GM20000 (cell line): ENCODE results near the gene IGFLR1.

ENCODE experiments used
- DNase-seq: peaks from one replicate; pipeline ENCODE4 v3.0.0; 2012; ENCODE audit warnings: low spot score
- CTCF ChIP-seq: IDR thresholded peaks from 2 replicates; pipeline ENCODE4 v1.5.1; 2012; ENCODE audit warnings: mild to moderate bottlenecking, control low read depth; ENCODE audit errors: extremely low read depth, missing control alignments

The IGFLR1 gene

GRCh38 chr19:35751839-35752745, 9.8 kb upstream of the IGFLR1 start:
- no peak for DNase-seq
- no peak for TF ChIP-seq CTCF

GRCh38 chr19:35750167-35750566, 7.9 kb upstream of the IGFLR1 start:
- no peak for DNase-seq
- TF ChIP-seq CTCF = no peak

GRCh38 chr19:35748106-35749020, 6.1 kb upstream of the IGFLR1 start, which contains the start of gene LIN37:
TSS of gene LIN37 (plus strand) at chr19:35748576. CDS start at chr19:35748725, 149 bp downstream.
- TF ChIP-seq CTCF = no peak
- peak; percentile 94 for DNase-seq

- no peak for DNase-seq
- no peak for TF ChIP-seq CTCF
Observed at GRCh38 chr19:35746531-35746930, 4.3 kb upstream of the IGFLR1 start.

- TF ChIP-seq CTCF = no peak
- no peak for DNase-seq
Observed at GRCh38 chr19:35746087-35746462, 3.8 kb upstream of the IGFLR1 start.

- peak; percentile 89 for DNase-seq
- TF ChIP-seq CTCF = no peak
Observed at GRCh38 chr19:35745328-35746086, 3.3 kb upstream of the IGFLR1 start, which contains the start of the genes PSENEN and U2AF1L4. TSS of gene PSENEN (plus strand) at chr19:35745651. CDS start at chr19:35745931, 280 bp downstream. TSS of gene U2AF1L4 (minus strand) at chr19:35745418. CDS start at chr19:35745391, 27 bp downstream.
